GM12878 (cell line): ENCODE measurements around the gene BRAF. TPM values are rescaled to one million over a fixed set of nuclear protein-coding genes. Genes with fewer than 3 reads are reported as not detected.

ENCODE experiments used
- ATAC-seq: fragments of 200-7000 bp; cut with Tn5 transposase; 3 replicates; pipeline ENCODE4 v1.9.1; 2020; ENCODE audit warnings: mild to moderate bottlenecking, moderate library complexity
- BruUV-seq: library from RNA; stranded (reverse); fragments of 400-500 nt; replicated peaks from 2 replicates; lab custom pipeline; 2021; lab: Mats Ljungman, UMichigan
- CTCF ChIA-PET: fragments of 300-600 bp; sonication (Branson Sonifier 250); formaldehyde crosslinking; extraction: SDS; loops from one replicate; lab custom pipeline; 2021; ENCODE audit warnings: inconsistent platforms; lab: Yijun Ruan, JAX
- POLR2A ChIA-PET: fragments of 350-600 bp; formaldehyde crosslinking; extraction: SDS; loops from one replicate; lab custom pipeline; 2021; ENCODE audit warnings: inconsistent platforms; lab: Charles Lee
- RAD21 ChIA-PET: fragments of 300-600 bp; sonication (Branson Sonifier 250); formaldehyde crosslinking; loops from one replicate; lab custom pipeline; 2023; ENCODE audit warnings: antibody characterized with exemption; ENCODE audit not compliant: unreplicated experiment; lab: Charles Lee
- SMC1A ChIA-PET: fragments of 300-600 bp; sonication (Branson Sonifier 250); formaldehyde crosslinking; loops from one replicate; lab custom pipeline; 2023; ENCODE audit not compliant: unreplicated experiment, uncharacterized antibody; lab: Charles Lee
- DNase-seq: peaks from one replicate; pipeline ENCODE4 v3.0.0-alpha.2; 2011; ENCODE audit warnings: low read depth, low spot score
- FAIRE-seq: peaks from 3 replicates; lab custom pipeline; 2011; peaks lifted over from hg19 to GRCh38; lab: Jason Lieb, UNC
- H2AFZ ChIP-seq: 2 replicates; pipeline ENCODE4 v1.6.0; 2011; ENCODE audit warnings: low read depth, low read length, control low read depth; ENCODE audit not compliant: control insufficient read depth
- H3K27ac ChIP-seq: 2 replicates; pipeline ENCODE4 v1.5.1; 2011; ENCODE audit warnings: control low read depth; ENCODE audit not compliant: control insufficient read depth, insufficient read depth
- H3K27me3 ChIP-seq, 2 experiments: replicated peaks in 1 of 2; 2 replicates each; pipeline versions ENCODE4 v1.6.0 to v1.6.1; 2011; ENCODE audit warnings: low read length in 1 of 2; ENCODE audit not compliant: control insufficient read depth in 2 of 2, insufficient read depth in 2 of 2
- H3K36me3 ChIP-seq, 2 experiments: 2 replicates each; pipeline ENCODE4 v1.5.1; 2011; ENCODE audit warnings: low read length in 1 of 2; ENCODE audit not compliant: control insufficient read depth in 2 of 2, insufficient read depth in 2 of 2
- H3K4me1 ChIP-seq: 2 replicates; pipeline ENCODE4 v1.6.1; 2011; ENCODE audit warnings: mild to moderate bottlenecking, low read length, moderate library complexity, mixed read lengths; ENCODE audit not compliant: control insufficient read depth, insufficient read depth
- H3K4me2 ChIP-seq: 2 replicates; pipeline ENCODE4 v1.6.0; 2011; ENCODE audit warnings: control low read depth; ENCODE audit not compliant: control insufficient read depth, insufficient read depth
- H3K4me3 ChIP-seq: fragments of 200-600 bp; sonication (generic); 2 replicates; pipeline ENCODE4 v1.5.1; 2016
- H3K79me2 ChIP-seq: 2 replicates; pipeline ENCODE4 v1.6.0; 2011; ENCODE audit warnings: low read length; ENCODE audit not compliant: control insufficient read depth, insufficient read depth
- H3K9ac ChIP-seq: 2 replicates; pipeline ENCODE4 v1.8.0; 2011; ENCODE audit warnings: low read length, control low read depth, mixed read lengths; ENCODE audit not compliant: control insufficient read depth, insufficient read depth
- H3K9me3 ChIP-seq: replicated peaks from 3 replicates; pipeline ENCODE4 v1.5.1; 2011; ENCODE audit warnings: mild to moderate bottlenecking, low read length; ENCODE audit not compliant: control insufficient read depth, insufficient read depth
- H4K20me1 ChIP-seq: 2 replicates; pipeline ENCODE4 v1.6.0; 2011; ENCODE audit not compliant: control insufficient read depth, insufficient read depth
- ATF7 ChIP-seq: fragments of 450-650 bp; IDR thresholded peaks from 2 replicates; pipeline ENCODE4 v1.6.1; 2016; ENCODE audit warnings: low read depth, mild to moderate bottlenecking
- BRCA1 ChIP-seq: IDR thresholded peaks from 2 replicates; pipeline ENCODE4 v1.6.1; 2011; ENCODE audit warnings: low read depth, low read length, improper control_type of control experiment
- CBX3 ChIP-seq: fragments of 200-600 bp; sonication (generic); IDR thresholded peaks from 2 replicates; pipeline ENCODE4 v1.6.1; 2016; ENCODE audit warnings: low read depth, borderline replicate concordance
- CHD2 ChIP-seq: IDR thresholded peaks from 2 replicates; pipeline ENCODE4 v1.6.1; 2011; ENCODE audit warnings: low read depth, low read length, improper control_type of control experiment, borderline replicate concordance
- CREB1 ChIP-seq: IDR thresholded peaks from 2 replicates; pipeline ENCODE4 v1.6.1; 2012; ENCODE audit warnings: low read depth, mild to moderate bottlenecking, inconsistent platforms
- EED ChIP-seq: sonication (generic); IDR thresholded peaks from 2 replicates; pipeline ENCODE4 v1.6.1; 2016; ENCODE audit warnings: antibody characterized with exemption, low read depth
- EGR1 ChIP-seq, 2 experiments: IDR thresholded peaks; 1 replicate in 1 of 2; 2 replicates in 1 of 2; pipeline ENCODE4 v1.6.1; 2011 to 2012; ENCODE audit warnings: low read depth in 2 of 2, low read length in 2 of 2, borderline replicate concordance in 1 of 2, mild to moderate bottlenecking in 1 of 2, moderate library complexity in 1 of 2
- IKZF1 ChIP-seq: fragments of 450-650 bp; conservative IDR thresholded peaks from 2 replicates; pipeline ENCODE4 v1.6.1; 2017; ENCODE audit warnings: antibody characterized with exemption, mild to moderate bottlenecking
- IRF5 ChIP-seq: fragments of 450-650 bp; IDR thresholded peaks from 2 replicates; pipeline ENCODE4 v1.6.1; 2017; ENCODE audit warnings: borderline replicate concordance
- MAX ChIP-seq: IDR thresholded peaks from 2 replicates; pipeline ENCODE4 v1.6.1; 2012; ENCODE audit warnings: low read depth, low read length, improper control_type of control experiment
- MEF2A ChIP-seq: IDR thresholded peaks from 2 replicates; pipeline ENCODE4 v1.6.1; 2011; ENCODE audit warnings: low read depth, mild to moderate bottlenecking, low read length, moderate library complexity; ENCODE audit not compliant: insufficient read depth
- NFXL1 ChIP-seq: fragments of 450-650 bp; IDR thresholded peaks from 2 replicates; pipeline ENCODE4 v1.6.1; 2017; ENCODE audit warnings: antibody characterized with exemption, mild to moderate bottlenecking, borderline replicate concordance
- PML ChIP-seq: IDR thresholded peaks from 2 replicates; pipeline ENCODE4 v1.6.1; 2012; ENCODE audit warnings: low read length, inconsistent platforms
- RAD51 ChIP-seq: fragments of 450-650 bp; IDR thresholded peaks from 2 replicates; pipeline ENCODE4 v1.6.1; 2016; ENCODE audit warnings: moderate library complexity, mild to moderate bottlenecking, inconsistent platforms
- RELA ChIP-seq: fragments of 450-650 bp; IDR thresholded peaks from 2 replicates; pipeline ENCODE4 v1.8.0; 2014; ENCODE audit warnings: borderline replicate concordance; ENCODE audit not compliant: partially characterized antibody
- SMAD1 ChIP-seq: fragments of 450-650 bp; IDR thresholded peaks from 2 replicates; pipeline ENCODE4 v1.6.1; 2018; ENCODE audit warnings: mild to moderate bottlenecking, low read depth; ENCODE audit not compliant: partially characterized antibody
- SREBF2 ChIP-seq: IDR thresholded peaks from 2 replicates; pipeline ENCODE4 v1.6.1; 2012; ENCODE audit warnings: mild to moderate bottlenecking, low read length
- SRF ChIP-seq, 2 experiments: IDR thresholded peaks; 2 replicates each; pipeline ENCODE4 v1.6.1; 2011; ENCODE audit warnings: low read depth in 2 of 2, low read length in 2 of 2, mild to moderate bottlenecking in 1 of 2, moderate library complexity in 1 of 2
- SUZ12 ChIP-seq: fragments of 200-600 bp; sonication (generic); IDR thresholded peaks from one replicate; pipeline ENCODE4 v1.6.1; 2018; ENCODE audit warnings: antibody characterized with exemption, mild to moderate bottlenecking; ENCODE audit not compliant: unreplicated experiment
- ZBTB33 ChIP-seq: fragments of 450-650 bp; IDR thresholded peaks from 2 replicates; pipeline ENCODE4 v1.6.1; 2017; ENCODE audit warnings: mild to moderate bottlenecking
- ZNF24 ChIP-seq: fragments of 450-650 bp; IDR thresholded peaks from 2 replicates; pipeline ENCODE4 v1.6.1; 2017; ENCODE audit warnings: antibody characterized with exemption, mild to moderate bottlenecking
- ZSCAN29 ChIP-seq: fragments of 450-650 bp; IDR thresholded peaks from 2 replicates; pipeline ENCODE4 v1.6.1; 2017; ENCODE audit warnings: mild to moderate bottlenecking, moderate library complexity
- WGBS: methylation state at CpG from one replicate; pipeline ENCODE4 v1.1.6; 2016; ENCODE audit warnings: low lambda C conversion rate; ENCODE audit not compliant: insufficient replicate concordance, insufficient coverage; ENCODE audit errors: missing lambda C conversion rate; 5-methylcytosine and 5-hydroxymethylcytosine counted together
- in situ Hi-C: fragments of 300-500 bp; cut with MboI; formaldehyde crosslinking; loops from 9 replicates; pipeline ENCODE4 v1.14.3; 2018; ENCODE audit warnings: mixed read lengths
- intact Hi-C: fragments of 100-400 bp; cut with micrococcal nuclease; formaldehyde crosslinking; loops from one replicate; pipeline ENCODE4 v1.14.2; 2022; ENCODE audit not compliant: unreplicated experiment
- polyA plus RNA-seq, 11 experiments: library from polyadenylated mRNA; depleted of rRNA in 4 of 11; unstranded in 6 of 11; stranded (reverse) in 5 of 11; fragments of >200 nt; fragmentation: Nextera tagmentation in 4 of 11; fragmentation: Illumina TruSeq in 1 of 11; extraction: Ambion mirVana in 4 of 11; extraction: Trizol in 1 of 11; gene quantifications; 1 replicate in 1 of 11; 2 replicates in 10 of 11; pipeline versions ENCODE4 v1.2.1 to v1.2.3, GENCODE V29; 2011 to 2016; ENCODE audit warnings: inconsistent platforms in 2 of 11, missing spikeins in 2 of 11, low read depth in 1 of 11
- total RNA-seq, 4 experiments: library from RNA; depleted of rRNA in 3 of 4; stranded (reverse); fragments of >200 nt in 3 of 4; fragmentation: Illumina TruSeq in 1 of 4; extraction: Trizol in 1 of 4; gene quantifications; 2 replicates each; pipeline versions ENCODE4 v1.2.1 to v1.2.3, GENCODE V29; 2013 to 2021

The BRAF gene
- total and polyA plus RNA-seq, 10 of the 15 experiments (the other 5 are each of a cell fraction or from before 2014, with no cell fraction given): 2.6 to 31.0 (median 10.6) TPM

GRCh38 chr7:140771826-140772225 is 152.9 kb downstream of the BRAF start (continued):
- TF ChIP-seq CBX3 (no peak), SMAD1 (no peak), IRF5 (no peak), PML (no peak), EGR1 (IDR thresholded peaks at IDR 0.05; ENCODE audit: borderline replicate concordance in 1 of 2, low read depth in 2 of 2, low read length in 2 of 2) (no peak), NFXL1 (no peak)

- H4K20me1 ChIP-seq: no peaks in the 10 kb centered on the region
- H3K4me2 ChIP-seq: no peak overlapping the region
- H3K27ac ChIP-seq: no peak overlapping the region
- H3K36me3 ChIP-seq: no peaks in the 10 kb centered on the region; a peak in 3 of 4 replicates
- ChIA-PET CTCF (no interaction called here), POLR2A (no interaction called here), SMC1A (interaction anchor here (1.4 kb wide), 1 partner anchor 47 kb away, joined by 3 read pairs; no protein-coding TSS in a partner anchor), RAD21 (no interaction called here)
- TSS peak; percentile 31 for BruUV-seq
- no peak overlapping the region for H3K4me3 ChIP-seq
- DNase-seq (no peak), ATAC-seq (no peak), FAIRE-seq (no peak)
- no peak overlapping the region for H2AFZ ChIP-seq
- intact Hi-C loops (no loop called here), in situ Hi-C loops (no loop called here)
- 82% methylated on average over 3 of the region's 3 CpGs for WGBS
- no peaks in the 10 kb centered on the region; the same call in 2 of the 3 replicates for H3K9me3 ChIP-seq
- no peaks in the 10 kb centered on the region for H3K79me2 ChIP-seq
- TF ChIP-seq MAX (no peak), MEF2A (no peak), RAD51 (no peak), IKZF1 (no peak), EGR1 (IDR thresholded peaks at IDR 0.05; ENCODE audit: borderline replicate concordance in 1 of 2, low read depth in 2 of 2, low read length in 2 of 2) (no peak), ZBTB33 (no peak), CREB1 (no peak), ZSCAN29 (no peak), CHD2 (no peak), RELA (no peak), SUZ12 (no peak), ZNF24 (no peak), EED (no peak), BRCA1 (no peak), SREBF2 (no peak), ATF7 (no peak), SRF (IDR thresholded peaks at IDR 0.05; ENCODE audit: low read depth in 2 of 2, low read length in 2 of 2) (no peak)
- H3K4me1 ChIP-seq: no peaks in the 10 kb centered on the region
- H3K27me3 ChIP-seq: no peaks in the 10 kb centered on the region
- no peak overlapping the region for H3K9ac ChIP-seq
Measured at GRCh38 chr7:140769852-140770251, 154.9 kb downstream of the BRAF start.
